ENCODE data around the gene GPC3.

GRCh38 chrX:133559909-133560308, 425.5 kb downstream of the GPC3 start:
- TF ChIP-seq POLR2A (IDR thresholded peaks at IDR 0.05; ENCODE audit: low read depth, low read length) = no peak
- no peak for TF ChIP-seq CTCF (IDR thresholded peaks at IDR 0.05; ENCODE audit: extremely low read depth in 1 of 2, insufficient read depth in 1 of 2, low read depth in 1 of 2, low read length in 2 of 2)
- TF ChIP-seq MYC (IDR thresholded peaks at IDR 0.05; ENCODE audit: low read depth, low read length) = no peak
- no peak for TF ChIP-seq EZH2 (IDR thresholded peaks at IDR 0.05; ENCODE audit: borderline replicate concordance, low read depth, low read length, severe bottlenecking)
- TF ChIP-seq POLR2AphosphoS5 (IDR thresholded peaks at IDR 0.05; ENCODE audit: insufficient read depth, low read depth, low read length) = no peak
- TF ChIP-seq MAX (IDR thresholded peaks at IDR 0.05; ENCODE audit: insufficient read depth, insufficient read length) = no peak
